ENCODE results near the gene HTT.
A peak's percentile ranks its signal among the peaks of the same experiment; 100 is the strongest.
"Not testable (repeated sequence)": the region's sequence is repeated elsewhere in the genome, so short reads cannot be mapped to it uniquely, and the experiment has no call there.

Gene HTT

DNA sequence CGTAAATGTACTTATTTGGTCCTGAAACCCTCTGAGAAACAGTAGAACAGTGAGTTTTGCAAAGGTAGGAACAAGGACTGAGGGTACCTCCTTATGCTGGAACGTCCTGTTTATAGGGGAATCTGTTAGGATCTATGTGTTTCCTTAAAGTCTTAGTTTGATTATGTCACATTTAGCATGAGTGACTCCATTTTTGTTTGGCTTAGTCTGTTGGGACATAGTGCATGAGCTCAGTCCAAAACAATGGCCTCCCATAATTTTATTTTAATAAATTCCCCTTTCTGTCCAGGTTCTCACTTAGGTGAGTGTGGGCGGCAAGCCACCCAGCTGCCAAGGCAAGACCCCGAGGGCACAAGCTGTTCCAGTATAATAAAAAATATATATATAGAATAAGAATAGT, 27.9 kb upstream of the HTT start:
- DNase-seq = no peak

DNA sequence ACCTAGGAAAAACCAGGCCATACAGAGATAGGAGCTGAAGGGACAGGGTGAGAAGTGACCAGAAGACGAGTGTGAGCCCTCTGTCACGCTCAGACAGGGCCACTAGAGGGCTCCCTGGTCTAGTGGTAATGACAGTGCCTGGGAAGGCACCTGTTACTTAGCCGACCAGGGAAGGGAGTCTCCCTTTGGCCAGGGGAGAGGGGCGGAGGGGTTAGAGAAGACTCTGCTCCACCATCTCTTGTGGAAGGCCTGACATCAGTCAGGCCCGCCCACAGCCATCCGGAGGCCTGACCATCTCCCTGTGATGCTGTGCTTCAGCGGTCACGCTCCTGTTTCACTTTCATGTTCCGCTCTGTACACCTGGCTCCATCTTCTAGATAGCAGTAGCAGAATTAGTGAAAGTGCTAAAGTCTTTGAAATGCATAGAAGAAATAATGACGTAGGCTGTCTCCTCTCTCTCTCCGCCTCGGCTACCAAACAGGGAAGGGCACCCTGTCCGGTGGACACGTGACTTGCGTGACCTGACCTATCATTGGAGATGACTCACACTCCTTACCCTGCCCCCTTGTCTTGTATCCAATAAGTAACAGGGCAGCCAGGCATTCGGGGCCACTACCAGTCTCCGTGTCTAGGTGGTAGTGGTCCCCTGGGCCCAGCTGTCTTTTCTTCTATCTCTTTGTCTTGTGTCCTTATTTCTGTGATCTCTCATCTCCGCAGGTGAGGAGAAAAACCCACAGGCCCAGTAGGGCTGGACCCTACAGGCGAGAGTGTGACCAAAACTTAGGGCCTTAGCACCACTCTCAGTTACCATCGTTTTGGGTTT, 26.8 kb upstream of the HTT start:
- DNase-seq = peak; percentile 12

DNA sequence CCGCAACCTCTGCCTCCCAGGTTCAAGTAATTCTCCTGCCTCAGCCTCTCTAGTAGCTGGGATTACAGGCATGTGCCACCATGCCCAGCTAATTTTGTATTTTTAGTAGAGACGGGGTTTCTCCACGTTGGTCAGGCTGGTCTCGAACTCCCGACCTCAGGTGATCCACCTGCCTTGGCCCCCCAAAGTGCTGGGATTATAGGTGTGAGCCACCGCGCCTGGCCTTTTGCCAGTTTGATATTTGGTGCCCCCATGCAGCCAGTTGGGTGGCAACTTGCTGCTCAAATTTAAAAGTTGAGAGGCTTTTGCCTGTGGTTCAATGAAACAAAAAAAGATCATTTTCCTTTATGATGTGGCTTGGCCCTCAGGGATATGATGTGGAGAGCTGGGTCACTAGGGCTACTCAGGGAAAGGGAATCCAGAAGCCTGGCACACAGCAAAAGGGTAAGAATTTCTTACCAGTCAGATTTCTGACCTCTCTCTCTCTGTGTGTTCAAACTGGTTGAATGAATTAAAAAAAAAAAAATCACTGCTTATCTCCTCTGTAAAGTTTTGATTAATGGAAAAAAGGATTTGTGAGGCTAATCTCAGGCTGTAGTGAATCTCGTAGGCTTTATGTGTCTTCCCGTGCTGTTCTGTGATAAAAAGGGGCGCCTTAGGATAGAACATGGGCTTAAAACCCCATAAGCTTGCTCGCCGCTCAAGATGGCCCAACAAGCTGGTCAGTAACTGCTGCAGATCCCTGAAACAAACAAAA, 23.2 kb upstream of the HTT start:
- DNase-seq = not testable (repeated sequence)

DNA sequence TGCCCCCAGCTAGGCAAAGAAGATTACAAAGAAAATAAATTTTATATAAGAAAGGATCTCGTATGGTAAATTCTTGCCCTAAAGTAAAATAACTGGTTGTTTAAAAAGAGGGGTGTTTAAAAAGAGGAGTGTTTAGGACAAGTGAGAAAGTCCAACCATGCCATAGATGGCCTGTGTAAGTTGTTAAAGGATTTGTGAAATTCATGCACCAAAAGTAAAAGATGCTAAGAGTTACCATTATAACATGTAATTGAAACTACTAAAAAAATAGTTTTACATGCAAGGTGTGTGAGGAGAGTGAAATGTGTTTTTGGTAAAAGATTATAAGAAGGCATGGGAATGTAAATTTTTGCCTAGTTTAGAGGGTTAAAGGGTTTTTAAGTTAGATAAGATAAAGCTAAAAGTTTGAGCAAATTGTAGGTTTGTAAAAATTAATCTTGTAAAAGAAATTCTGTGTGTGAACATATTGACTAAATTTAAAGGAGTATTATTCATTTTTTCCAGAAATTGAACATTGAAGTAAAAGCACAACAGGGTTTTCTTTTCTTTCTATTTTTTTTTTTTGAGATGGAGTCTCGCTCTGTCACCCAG, 20.2 kb upstream of the HTT start:
- DNase-seq = no peak

GRCh38 chr4:3059943-3060342, 14.5 kb upstream of the HTT start:
- DNase-seq = no peak

- DNase-seq = no peak
These were observed 13.5 kb upstream of the HTT start for GRCh38 chr4:3060946-3061345.

GRCh38 chr4:3062471-3062870, 12.0 kb upstream of the HTT start:
- no peak for DNase-seq

- DNase-seq = no peak
These were observed 8.9 kb upstream of the HTT start for GRCh38 chr4:3065551-3065950.

DNA sequence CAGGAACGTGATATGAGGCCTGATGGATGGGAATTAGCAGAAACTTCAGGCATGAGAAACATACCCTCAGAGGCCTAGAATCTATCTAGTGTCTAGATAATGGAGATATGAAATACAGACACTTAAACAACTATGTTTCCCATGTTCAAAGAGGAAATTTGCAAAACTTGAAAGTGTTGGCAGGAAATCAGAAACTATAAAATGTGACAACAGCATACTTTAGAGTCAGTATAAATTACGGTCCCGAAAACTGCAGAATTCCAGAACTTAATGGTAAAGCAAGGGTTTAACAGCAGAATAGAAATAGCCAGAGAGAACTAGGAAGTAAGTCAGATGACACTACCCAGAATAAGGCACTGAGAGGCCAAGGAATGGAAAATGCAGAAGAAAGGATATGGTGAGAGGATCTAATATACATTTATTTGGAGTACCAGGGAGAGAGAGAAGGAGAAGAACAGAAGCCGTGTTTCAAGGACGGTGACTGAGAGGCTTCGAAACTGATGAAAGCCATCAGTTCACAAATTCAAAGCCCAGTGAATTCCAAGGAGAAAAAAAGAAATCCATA, 7.6 kb upstream of the HTT start:
- DNase-seq = no peak

- DNase-seq = no peak
These were observed 6.9 kb upstream of the HTT start for GRCh38 chr4:3067473-3068001.

DNA sequence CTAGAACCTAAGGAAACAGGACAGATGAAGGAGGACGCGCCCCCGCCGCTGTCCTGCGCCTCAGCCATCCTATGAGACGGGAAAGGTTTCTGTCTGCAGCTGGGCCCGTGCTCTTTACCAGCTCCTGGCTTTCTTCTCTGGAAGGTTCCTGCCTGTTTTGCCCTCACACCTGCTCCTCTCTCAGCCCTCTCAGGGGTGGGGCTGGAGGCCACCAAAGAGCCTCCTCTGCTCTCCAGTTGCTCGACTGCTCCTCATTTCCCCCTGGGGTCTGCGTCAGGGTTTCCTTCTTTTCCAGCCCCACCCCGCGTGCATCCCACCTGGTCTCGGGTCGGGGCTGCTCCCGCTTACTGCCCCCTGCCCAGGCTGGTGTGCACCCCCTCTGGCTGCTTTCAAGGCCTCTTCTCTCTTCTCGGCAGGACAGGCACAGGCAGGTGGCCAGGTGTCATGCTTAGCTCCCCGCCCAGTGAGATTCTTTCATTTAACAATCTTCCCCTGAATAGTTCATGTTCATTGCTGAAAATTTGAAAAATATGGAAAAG, 4.8 kb upstream of the HTT start:
- DNase-seq = no peak

DNA sequence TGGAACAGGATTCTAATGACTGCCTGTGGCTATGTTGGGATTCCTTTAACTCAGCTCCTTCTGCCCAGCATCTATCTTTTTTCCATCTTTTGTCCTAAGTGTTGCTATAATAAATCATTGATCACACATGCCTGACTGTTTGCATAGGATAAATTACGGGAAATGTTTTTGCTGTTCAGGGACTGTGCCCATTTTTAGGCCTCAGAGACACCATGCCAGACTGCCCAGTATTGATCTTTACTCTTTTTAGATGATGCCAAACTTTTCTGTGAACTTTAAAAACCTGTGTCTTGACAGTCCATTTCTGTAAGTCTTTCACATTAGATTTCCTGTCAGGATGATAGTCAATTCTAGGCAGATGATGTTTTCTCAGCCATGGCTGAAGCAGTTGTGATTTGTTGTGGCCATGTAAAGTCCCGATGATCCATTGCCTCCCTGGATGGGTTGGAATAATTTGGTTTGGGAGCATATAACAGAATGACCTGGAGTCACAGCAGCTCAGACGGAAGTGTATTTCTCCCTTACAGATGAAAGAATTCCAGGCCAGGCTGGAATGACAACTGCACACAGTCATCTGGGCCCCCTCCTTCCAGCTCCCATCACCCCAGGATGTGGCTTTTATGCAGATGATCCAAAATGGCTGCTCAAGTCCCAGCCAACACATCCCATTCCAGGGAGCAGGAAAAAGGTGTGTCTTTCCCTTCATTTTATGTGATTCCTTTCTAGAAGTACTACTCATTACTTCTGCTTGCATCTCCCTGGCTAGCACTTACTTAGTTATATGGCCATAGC, 3.6 kb upstream of the HTT start:
- DNase-seq = no peak

DNA sequence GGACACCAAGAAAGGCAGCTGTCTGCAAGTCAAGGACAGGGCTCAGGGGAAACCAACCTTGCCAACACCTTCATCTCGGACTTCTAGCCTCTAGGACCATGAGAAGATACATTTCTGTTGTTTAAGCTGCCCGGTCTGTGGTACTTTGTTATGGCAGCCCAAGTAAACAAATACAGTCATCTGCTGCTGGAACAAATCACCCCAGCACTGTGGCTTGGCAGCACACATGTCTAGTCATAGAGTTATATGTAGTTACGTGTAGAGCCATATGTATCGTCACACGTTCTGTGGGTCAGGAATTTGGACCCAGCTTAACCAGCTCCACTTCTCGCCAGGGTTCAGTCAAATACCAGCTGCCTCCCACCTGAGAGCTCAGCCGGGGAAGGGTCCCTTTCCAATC, 2.7 kb upstream of the HTT start:
- DNase-seq = no peak

DNA sequence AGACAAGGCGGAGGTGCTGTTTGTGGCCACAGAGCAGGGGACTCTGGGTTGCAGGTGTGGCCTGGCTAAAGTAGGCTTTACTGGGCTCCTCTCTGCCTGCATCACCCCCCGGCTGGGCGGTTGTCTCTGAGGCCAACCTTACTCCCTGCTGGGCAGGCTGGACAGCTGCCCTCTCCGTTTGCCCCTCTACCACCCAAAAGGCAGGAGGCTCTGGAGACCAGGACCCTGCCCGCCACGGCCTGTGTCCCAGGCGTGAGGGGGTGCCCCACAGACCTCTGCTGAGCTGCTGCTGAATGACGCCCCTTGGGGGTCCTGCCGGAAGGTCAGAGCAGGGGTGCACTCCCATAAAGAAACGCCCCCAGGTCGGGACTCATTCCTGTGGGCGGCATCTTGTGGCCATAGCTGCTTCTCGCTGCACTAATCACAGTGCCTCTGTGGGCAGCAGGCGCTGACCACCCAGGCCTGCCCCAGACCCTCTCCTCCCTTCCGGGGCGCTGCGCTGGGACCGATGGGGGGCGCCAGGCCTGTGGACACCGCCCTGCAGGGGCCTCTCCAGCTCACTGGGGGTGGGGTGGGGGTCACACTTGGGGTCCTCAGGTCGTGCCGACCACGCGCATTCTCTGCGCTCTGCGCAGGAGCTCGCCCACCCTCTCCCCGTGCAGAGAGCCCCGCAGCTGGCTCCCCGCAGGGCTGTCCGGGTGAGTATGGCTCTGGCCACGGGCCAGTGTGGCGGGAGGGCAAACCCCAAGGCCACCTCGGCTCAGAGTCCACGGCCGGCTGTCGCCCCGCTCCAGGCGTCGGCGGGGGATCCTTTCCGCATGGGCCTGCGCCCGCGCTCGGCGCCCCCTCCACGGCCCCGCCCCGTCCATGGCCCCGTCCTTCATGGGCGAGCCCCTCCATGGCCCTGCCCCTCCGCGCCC, 1.1 kb upstream of the HTT start:
- DNase-seq = no peak

- peak; percentile 18 for DNase-seq
These were observed 568 bp downstream of the HTT start for GRCh38 chr4:3074846-3075651.

DNA sequence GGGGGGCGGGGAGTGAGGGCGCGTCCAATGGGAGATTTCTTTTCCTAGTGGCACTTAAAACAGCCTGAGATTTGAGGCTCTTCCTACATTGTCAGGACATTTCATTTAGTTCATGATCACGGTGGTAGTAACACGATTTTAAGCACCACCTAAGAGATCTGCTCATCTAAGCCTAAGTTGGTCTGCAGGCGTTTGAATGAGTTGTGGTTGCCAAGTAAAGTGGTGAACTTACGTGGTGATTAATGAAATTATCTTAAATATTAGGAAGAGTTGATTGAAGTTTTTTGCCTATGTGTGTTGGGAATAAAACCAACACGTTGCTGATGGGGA, 1.1 kb downstream of the HTT start:
- DNase-seq = no peak

DNA sequence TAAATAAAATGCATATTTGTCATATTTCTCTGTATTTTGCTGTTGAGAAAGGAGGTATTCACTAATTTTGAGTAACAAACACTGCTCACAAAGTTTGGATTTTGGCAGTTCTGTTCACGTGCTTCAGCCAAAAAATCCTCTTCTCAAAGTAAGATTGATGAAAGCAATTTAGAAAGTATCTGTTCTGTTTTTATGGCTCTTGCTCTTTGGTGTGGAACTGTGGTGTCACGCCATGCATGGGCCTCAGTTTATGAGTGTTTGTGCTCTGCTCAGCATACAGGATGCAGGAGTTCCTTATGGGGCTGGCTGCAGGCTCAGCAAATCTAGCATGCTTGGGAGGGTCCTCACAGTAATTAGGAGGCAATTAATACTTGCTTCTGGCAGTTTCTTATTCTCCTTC, 3.3 kb downstream of the HTT start:
- DNase-seq = no peak

GRCh38 chr4:3079694-3080123, 5.2 kb downstream of the HTT start:
- DNase-seq = no peak

- no peak for DNase-seq
These were observed 8.5 kb downstream of the HTT start for GRCh38 chr4:3082925-3083515.

DNA sequence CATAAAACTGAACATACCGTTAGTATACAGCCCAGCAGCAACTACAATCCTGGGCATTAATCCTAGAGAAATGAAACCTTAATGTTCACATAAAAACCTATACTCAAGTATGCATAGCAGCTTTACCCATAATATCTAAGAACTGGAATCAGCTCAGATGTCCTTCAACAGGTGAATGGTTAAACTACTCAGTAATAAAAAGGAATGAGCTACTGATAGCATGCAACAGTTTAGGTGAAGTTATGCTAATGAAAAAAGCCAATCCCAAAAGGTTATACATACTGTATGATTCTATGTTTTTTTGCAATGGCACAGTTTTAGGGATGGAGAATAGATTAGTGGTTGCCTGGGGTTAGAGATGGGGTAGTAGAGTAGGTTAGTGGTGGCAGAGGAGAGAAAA, 9.3 kb downstream of the HTT start:
- DNase-seq = no peak
